HL-60/S4 (cell line): ENCODE data around the gene KIF3A.
"Not testable (repeated sequence)": the region's sequence is repeated elsewhere in the genome, so short reads cannot be mapped to it uniquely, and the experiment has no call there.

Experiments
- in situ Hi-C: fragments of 300-500 bp; cut with MboI; formaldehyde crosslinking; loops from 2 replicates; pipeline ENCODE4 v1.14.3; 2022; ENCODE audit warnings: low sequenced_read_pairs

The KIF3A gene

GRCh38 chr5:132729896-132730295, 7.5 kb downstream of the KIF3A start:
- in situ Hi-C loops: no loop called here

- in situ Hi-C loops: no loop called here
Observed at GRCh38 chr5:132725745-132726144, 11.6 kb downstream of the KIF3A start.

- in situ Hi-C loops: no loop called here
Observed at GRCh38 chr5:132718544-132719312, 18.6 kb downstream of the KIF3A start.

- in situ Hi-C loops: no loop called here
Observed at GRCh38 chr5:132714456-132715307, 22.7 kb downstream of the KIF3A start.

GRCh38 chr5:132708645-132709044, 28.7 kb downstream of the KIF3A start:
- in situ Hi-C loops: no loop called here

- in situ Hi-C loops: no loop called here
Observed at GRCh38 chr5:132704875-132705274, 32.5 kb downstream of the KIF3A start.

GRCh38 chr5:132695956-132696355, 41.4 kb downstream of the KIF3A start:
- in situ Hi-C loops: no loop called here

- in situ Hi-C loops: no loop called here
Observed at GRCh38 chr5:132692632-132692967, 44.7 kb downstream of the KIF3A start.

GRCh38 chr5:132691755-132692631, 45.4 kb downstream of the KIF3A start:
- in situ Hi-C loops: not testable (repeated sequence)

- in situ Hi-C loops: no loop called here
Observed at GRCh38 chr5:132690156-132690555, 47.2 kb downstream of the KIF3A start.

- in situ Hi-C loops: no loop called here
Observed at GRCh38 chr5:132689513-132689912, 47.8 kb downstream of the KIF3A start.

- in situ Hi-C loops: no loop called here
Observed at GRCh38 chr5:132688536-132689339, 48.6 kb downstream of the KIF3A start.

GRCh38 chr5:132687995-132688394, 49.4 kb downstream of the KIF3A start:
- in situ Hi-C loops: no loop called here

GRCh38 chr5:132686193-132686592, 51.2 kb downstream of the KIF3A start:
- in situ Hi-C loops: no loop called here

GRCh38 chr5:132684922-132685720, 52.2 kb downstream of the KIF3A start:
- in situ Hi-C loops: no loop called here

- in situ Hi-C loops: no loop called here
Observed at GRCh38 chr5:132684491-132684890, 52.9 kb downstream of the KIF3A start.

GRCh38 chr5:132681983-132682382, 55.4 kb downstream of the KIF3A start:
- in situ Hi-C loops: no loop called here

- in situ Hi-C loops: no loop called here
Observed at GRCh38 chr5:132681476-132681831, 55.9 kb downstream of the KIF3A start.

- in situ Hi-C loops: no loop called here
Observed at GRCh38 chr5:132680780-132681475, 56.4 kb downstream of the KIF3A start.
